Ishikawa (cell line): Measurements from ENCODE around the gene ATP7A.

Experiments
- CEBPB ChIP-seq: IDR thresholded peaks from 2 replicates; pipeline ENCODE4 v1.6.1; 2012
- CREB1 ChIP-seq: IDR thresholded peaks from 2 replicates; pipeline ENCODE4 v1.6.1; 2012; ENCODE audit warnings: low read depth
- EGR1 ChIP-seq: IDR thresholded peaks from 2 replicates; pipeline ENCODE4 v1.6.1; 2012
- EP300 ChIP-seq: IDR thresholded peaks from 2 replicates; pipeline ENCODE4 v1.6.1; 2012; ENCODE audit warnings: borderline replicate concordance
- FOXM1 ChIP-seq: IDR thresholded peaks from 2 replicates; pipeline ENCODE4 v1.6.1; 2012; ENCODE audit warnings: low read depth, borderline replicate concordance
- MAX ChIP-seq: IDR thresholded peaks from 2 replicates; pipeline ENCODE4 v1.6.1; 2012
- NFIC ChIP-seq: IDR thresholded peaks from 2 replicates; pipeline ENCODE4 v1.6.1; 2012
- RAD21 ChIP-seq: IDR thresholded peaks from 2 replicates; pipeline ENCODE4 v1.6.1; 2012; ENCODE audit warnings: low read depth
- REST ChIP-seq: IDR thresholded peaks from 2 replicates; pipeline ENCODE4 v1.6.1; 2012; ENCODE audit warnings: low read depth, mild to moderate bottlenecking
- TAF1 ChIP-seq: IDR thresholded peaks from 2 replicates; pipeline ENCODE4 v1.6.1; 2012; ENCODE audit warnings: low read depth, mild to moderate bottlenecking
- TCF12 ChIP-seq: IDR thresholded peaks from 2 replicates; pipeline ENCODE4 v1.6.1; 2012; ENCODE audit warnings: low read depth
- TEAD4 ChIP-seq: IDR thresholded peaks from 2 replicates; pipeline ENCODE4 v1.6.1; 2012
- USF1 ChIP-seq: IDR thresholded peaks from 2 replicates; pipeline ENCODE4 v1.6.1; 2012
- YY1 ChIP-seq: IDR thresholded peaks from 2 replicates; pipeline ENCODE4 v1.6.1; 2012; ENCODE audit warnings: low read depth
- ZBTB7A ChIP-seq: IDR thresholded peaks from 2 replicates; pipeline ENCODE4 v1.6.1; 2012; ENCODE audit warnings: low read depth

Gene ATP7A

GRCh38 chrX:77962068-77962902, 51.8 kb downstream of the ATP7A start:
- TF ChIP-seq MAX (no peak), YY1 (no peak), CREB1 (no peak), EP300 (no peak), TCF12 (no peak), CEBPB (no peak), REST (no peak), TEAD4 (no peak), EGR1 (no peak), ZBTB7A (no peak), FOXM1 (no peak), NFIC (no peak)

GRCh38 chrX:77966361-77966760, 55.9 kb downstream of the ATP7A start:
- no peak for TF ChIP-seq YY1
- no peak for TF ChIP-seq TEAD4
- no peak for TF ChIP-seq EP300
- no peak for TF ChIP-seq RAD21
- TF ChIP-seq EGR1: no peak
- no peak for TF ChIP-seq FOXM1

GRCh38 chrX:77967631-77968030, 57.1 kb downstream of the ATP7A start:
- TF ChIP-seq YY1: no peak
- no peak for TF ChIP-seq CREB1
- no peak for TF ChIP-seq FOXM1
- TF ChIP-seq REST: no peak
- no peak for TF ChIP-seq TCF12
- TF ChIP-seq EP300: no peak
- TF ChIP-seq USF1: no peak
- no peak for TF ChIP-seq MAX
- TF ChIP-seq TEAD4: no peak
- no peak for TF ChIP-seq EGR1
- no peak for TF ChIP-seq ZBTB7A

GRCh38 chrX:77969538-77969937, 59.0 kb downstream of the ATP7A start, which contains the start of gene PGAM4:
TSS of gene PGAM4 (minus strand) at chrX:77969638. CDS start at chrX:77969638, 0 bp downstream.
- TF ChIP-seq TCF12 (no peak), CREB1 (no peak), EGR1 (no peak), USF1 (no peak), NFIC (no peak), YY1 (no peak), CEBPB (no peak), REST (no peak), RAD21 (no peak), FOXM1 (no peak), TAF1 (no peak), MAX (no peak), EP300 (no peak), ZBTB7A (no peak), TEAD4 (no peak)
